Measurements from ENCODE around the gene EP400. TPM values are rescaled to one million over a fixed set of nuclear protein-coding genes. Genes with fewer than 3 reads are reported as not detected.

Gene EP400
- total RNA-seq, 1 experiment from 2014 or later = 61.7 TPM

DNA sequence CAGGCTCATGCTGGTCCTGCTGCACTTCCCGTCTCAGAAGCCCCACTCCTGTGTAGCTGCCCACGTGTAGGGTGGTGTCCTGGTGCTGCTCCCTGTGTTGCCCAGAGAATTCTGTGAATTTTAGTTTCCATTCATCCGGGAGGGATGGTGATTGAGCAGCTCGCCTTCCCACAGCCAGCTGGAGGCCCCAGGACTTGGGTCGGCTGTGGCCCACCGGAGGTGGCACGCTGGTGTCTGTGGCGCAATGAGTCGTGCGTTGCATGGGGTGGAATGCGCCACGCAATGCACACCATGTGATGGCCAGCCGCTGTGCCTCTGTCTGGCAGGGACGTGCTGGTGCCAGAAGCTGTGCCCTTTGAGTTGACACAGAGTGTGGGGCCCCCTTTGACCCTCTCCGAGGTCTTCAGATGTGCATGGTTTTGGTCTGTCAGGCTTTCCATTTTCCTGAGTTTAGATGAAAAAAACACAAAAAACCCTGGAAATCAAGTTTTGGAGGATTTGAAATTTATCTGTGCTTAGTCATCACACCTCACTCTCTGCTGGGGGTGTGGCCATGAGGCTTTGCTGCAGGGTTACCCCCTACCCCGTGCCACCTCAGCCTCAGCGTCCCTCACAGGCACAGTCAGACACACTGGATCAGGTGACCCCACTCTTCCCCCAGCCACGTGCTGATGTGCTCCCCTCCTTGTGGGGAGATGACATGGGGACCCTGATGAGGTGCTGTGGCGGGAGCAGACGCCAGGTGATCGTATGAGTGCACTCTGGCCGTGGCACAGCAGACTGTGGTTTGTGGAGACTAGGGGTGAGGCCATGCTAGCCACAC, 64.6 kb downstream of the EP400 start:
- no peaks in the 10 kb centered on the region for H3K4me1 Mint-ChIP-seq
- Histone ChIP-seq H2BK120ac (ENCODE audit: low read depth, low read length, poor library complexity, severe bottlenecking) (no peak overlapping the region), H3K4me2 (ENCODE audit: insufficient read depth, insufficient read length, low read length) (no peak overlapping the region), H3K23me2 (ENCODE audit: insufficient read length, low read depth, low read length, poor library complexity, severe bottlenecking) (no peaks in the 10 kb centered on the region), H2AFZ (ENCODE audit: low read length) (no peak overlapping the region), H4K8ac (replicated peaks; ENCODE audit: insufficient read length, low read depth, low read length) (no peak overlapping the region), H3K9ac (ENCODE audit: extremely low read depth, insufficient read length, low read length) (no peak overlapping the region), H4K91ac (ENCODE audit: insufficient read length, low read depth, low read length) (no peak overlapping the region), H3K4ac (ENCODE audit: low read depth, low read length) (no peak overlapping the region), H2BK5ac (ENCODE audit: insufficient read length, low read length) (no peak overlapping the region), H3T11ph (ENCODE audit: low read length) (no peak overlapping the region), H3K56ac (ENCODE audit: insufficient read length, low read depth, low read length) (no peak overlapping the region), H3K4me1 (ENCODE audit: insufficient read depth, low read length) (no peaks in the 10 kb centered on the region), H3K79me1 (ENCODE audit: insufficient read depth, low read depth, low read length, poor library complexity, severe bottlenecking) (no peaks in the 10 kb centered on the region), H3K9me3 (ENCODE audit: control insufficient read depth, low read depth, low read length) (no peaks in the 10 kb centered on the region), H3K18ac (ENCODE audit: insufficient read length, low read depth, low read length) (no peak overlapping the region), H3K14ac (ENCODE audit: insufficient read depth, low read length) (no peak overlapping the region), H3K27me3 (ENCODE audit: insufficient read depth, low read length) (no peaks in the 10 kb centered on the region), H3K79me2 (ENCODE audit: insufficient read depth, low read length) (no peaks in the 10 kb centered on the region), H4K5ac (ENCODE audit: insufficient read length, low read depth, low read length) (no peak overlapping the region), H2BK15ac (ENCODE audit: low read depth, low read length) (no peak overlapping the region), H2BK20ac (ENCODE audit: low read depth, low read length, poor library complexity, severe bottlenecking) (no peak overlapping the region), H3K27ac (ENCODE audit: insufficient read length, low read depth, low read length) (no peak overlapping the region), H2BK12ac (ENCODE audit: insufficient read length, low read depth, low read length) (no peak overlapping the region), H3K23ac (ENCODE audit: insufficient read length, low read depth, low read length) (no peak overlapping the region), H2AK5ac (ENCODE audit: insufficient read length, low read length) (no peak overlapping the region), H4K20me1 (ENCODE audit: control insufficient read depth, insufficient read depth, insufficient read length) (no peaks in the 10 kb centered on the region)
- H3K27me3 Mint-ChIP-seq (ENCODE audit: low read depth) = no peaks in the 10 kb centered on the region
- H3K27ac Mint-ChIP-seq = peak overlapping the region in 1 of 3 experiments; percentile 40; a peak in 1 of 7 replicates
- peaks cover 62 to 89% (median 82%) of the 10 kb centered on the region in 3 experiments for H3K36me3 Mint-ChIP-seq (ENCODE audit: insufficient read depth in 1 of 3, low read depth in 3 of 3)
- no CpG with 5 or more reads among the region's 22 CpGs for WGBS (ENCODE audit: extremely low coverage, insufficient read length, low lambda C conversion rate)
- no peaks in the 10 kb centered on the region for H3K9me3 Mint-ChIP-seq
- TF ChIP-seq, protein P1, sequence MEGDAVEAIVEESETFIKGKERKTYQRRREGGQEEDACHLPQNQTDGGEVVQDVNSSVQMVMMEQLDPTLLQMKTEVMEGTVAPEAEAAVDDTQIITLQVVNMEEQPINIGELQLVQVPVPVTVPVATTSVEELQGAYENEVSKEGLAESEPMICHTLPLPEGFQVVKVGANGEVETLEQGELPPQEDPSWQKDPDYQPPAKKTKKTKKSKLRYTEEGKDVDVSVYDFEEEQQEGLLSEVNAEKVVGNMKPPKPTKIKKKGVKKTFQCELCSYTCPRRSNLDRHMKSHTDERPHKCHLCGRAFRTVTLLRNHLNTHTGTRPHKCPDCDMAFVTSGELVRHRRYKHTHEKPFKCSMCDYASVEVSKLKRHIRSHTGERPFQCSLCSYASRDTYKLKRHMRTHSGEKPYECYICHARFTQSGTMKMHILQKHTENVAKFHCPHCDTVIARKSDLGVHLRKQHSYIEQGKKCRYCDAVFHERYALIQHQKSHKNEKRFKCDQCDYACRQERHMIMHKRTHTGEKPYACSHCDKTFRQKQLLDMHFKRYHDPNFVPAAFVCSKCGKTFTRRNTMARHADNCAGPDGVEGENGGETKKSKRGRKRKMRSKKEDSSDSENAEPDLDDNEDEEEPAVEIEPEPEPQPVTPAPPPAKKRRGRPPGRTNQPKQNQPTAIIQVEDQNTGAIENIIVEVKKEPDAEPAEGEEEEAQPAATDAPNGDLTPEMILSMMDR (conservative IDR thresholded peaks at IDR 0.05) = no peak
- no peak overlapping the region for H3K4me3 Mint-ChIP-seq
- no peak for DNase-seq
